ENCODE results near the gene HSFX4.
A peak's percentile ranks its signal among the peaks of the same experiment; 100 is the strongest.
"Not testable (repeated sequence)": the region's sequence is repeated elsewhere in the genome, so short reads cannot be mapped to it uniquely, and the experiment has no call there.

Gene HSFX4, protein sequence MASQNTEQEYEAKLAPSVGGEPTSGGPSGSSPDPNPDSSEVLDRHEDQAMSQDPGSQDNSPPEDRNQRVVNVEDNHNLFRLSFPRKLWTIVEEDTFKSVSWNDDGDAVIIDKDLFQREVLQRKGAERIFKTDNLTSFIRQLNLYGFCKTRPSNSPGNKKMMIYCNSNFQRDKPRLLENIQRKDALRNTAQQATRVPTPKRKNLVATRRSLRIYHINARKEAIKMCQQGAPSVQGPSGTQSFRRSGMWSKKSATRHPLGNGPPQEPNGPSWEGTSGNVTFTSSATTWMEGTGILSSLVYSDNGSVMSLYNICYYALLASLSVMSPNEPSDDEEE

DNA sequence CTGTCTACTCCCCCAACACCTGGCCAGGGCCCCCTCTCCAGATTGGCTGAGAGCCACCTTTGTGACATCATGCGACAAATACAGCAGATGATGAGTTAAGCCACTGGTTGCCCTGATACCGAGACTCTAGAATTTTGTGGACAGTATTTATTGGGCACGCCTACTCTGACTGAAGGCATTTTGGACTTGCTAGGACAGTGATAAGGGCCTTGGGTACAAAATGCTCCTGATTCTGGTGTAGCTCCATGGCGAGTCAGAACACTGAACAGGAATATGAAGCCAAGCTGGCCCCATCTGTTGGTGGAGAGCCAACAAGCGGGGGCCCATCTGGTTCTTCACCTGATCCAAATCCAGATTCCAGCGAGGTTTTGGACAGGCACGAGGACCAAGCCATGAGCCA, at the start of gene HSFX4:
TSS of gene HSFX4 (plus strand) at position 174 of the 400 bp plus-strand sequence. CDS start at position 246, 72 bp downstream.
- DNase-seq = not testable (repeated sequence)

DNA sequence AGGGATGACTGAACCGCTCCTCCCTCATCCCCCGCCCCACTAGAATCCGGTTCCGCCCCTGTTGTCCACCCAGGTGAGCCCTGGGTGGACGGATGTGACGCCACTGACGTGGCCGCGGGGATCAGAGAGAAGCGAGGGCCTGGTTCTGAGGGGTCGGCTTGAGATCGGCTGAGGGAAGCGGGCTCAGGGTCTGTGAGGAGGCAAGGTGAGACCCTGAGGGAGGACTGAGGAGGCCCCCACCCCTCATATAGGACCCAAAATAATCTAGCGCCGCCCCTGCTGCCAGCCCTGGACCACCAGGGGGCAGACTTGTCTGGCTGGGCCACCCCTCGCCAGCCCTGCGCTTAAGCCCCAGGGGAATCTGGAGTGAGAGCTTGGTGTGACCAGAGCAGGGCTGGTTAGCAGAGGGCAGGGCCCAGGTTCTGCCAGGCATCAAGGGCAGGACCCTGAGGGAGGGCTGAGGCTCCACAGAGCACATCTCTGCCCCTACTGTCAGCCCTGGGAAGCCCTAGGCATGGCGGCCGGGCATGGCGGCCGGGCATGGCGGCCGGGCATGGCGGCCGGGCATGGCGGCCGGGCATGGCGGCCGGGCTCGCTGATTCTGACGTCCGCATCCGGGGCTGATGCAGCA, 48.2 kb upstream of the HSFX4 start, which contains the start of gene MAGEA8:
TSS of gene MAGEA8 (plus strand) at position 103 of the 631 bp plus-strand sequence. CDS start 3,090 bp downstream, outside the sequence.
- no peak for DNase-seq

DNA sequence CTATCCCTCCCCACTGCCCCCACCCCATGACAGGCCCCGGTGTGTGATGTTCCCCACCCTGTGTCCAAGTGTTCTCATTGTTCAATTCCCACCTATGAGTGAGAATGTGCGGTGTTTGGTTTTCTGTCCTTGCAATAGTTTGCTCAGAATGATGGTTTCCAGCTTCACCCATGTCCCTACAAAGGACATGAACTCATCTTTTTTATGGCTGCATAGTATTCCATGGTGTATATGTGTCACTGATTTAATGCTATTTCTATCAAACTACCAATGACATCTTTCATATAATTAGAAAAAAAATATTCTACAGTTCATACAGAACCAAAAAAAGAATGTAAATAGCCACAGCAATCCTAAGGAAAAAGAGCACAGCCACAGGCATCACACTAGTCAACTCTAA, 38.5 kb upstream of the HSFX4 start:
- not testable (repeated sequence) for DNase-seq

DNA sequence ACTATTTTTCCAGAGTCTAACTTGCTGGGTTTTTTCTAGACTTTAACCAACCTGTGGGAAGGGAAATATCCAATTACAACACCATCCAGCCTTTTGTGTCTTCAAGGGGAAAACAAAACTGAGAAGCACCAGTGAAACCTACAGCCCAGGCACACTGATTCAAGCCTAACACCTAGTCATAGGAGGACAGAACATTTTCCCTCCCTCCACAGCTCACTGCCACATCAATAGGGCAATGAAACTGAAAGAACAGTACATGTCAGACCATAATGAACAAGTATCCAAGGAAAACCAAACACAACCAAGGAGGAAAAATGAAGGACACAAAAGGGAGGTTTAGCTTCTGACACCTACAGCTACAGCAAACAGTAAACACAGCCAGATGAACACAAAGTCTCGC, 30.8 kb upstream of the HSFX4 start:
- DNase-seq = no peak

DNA sequence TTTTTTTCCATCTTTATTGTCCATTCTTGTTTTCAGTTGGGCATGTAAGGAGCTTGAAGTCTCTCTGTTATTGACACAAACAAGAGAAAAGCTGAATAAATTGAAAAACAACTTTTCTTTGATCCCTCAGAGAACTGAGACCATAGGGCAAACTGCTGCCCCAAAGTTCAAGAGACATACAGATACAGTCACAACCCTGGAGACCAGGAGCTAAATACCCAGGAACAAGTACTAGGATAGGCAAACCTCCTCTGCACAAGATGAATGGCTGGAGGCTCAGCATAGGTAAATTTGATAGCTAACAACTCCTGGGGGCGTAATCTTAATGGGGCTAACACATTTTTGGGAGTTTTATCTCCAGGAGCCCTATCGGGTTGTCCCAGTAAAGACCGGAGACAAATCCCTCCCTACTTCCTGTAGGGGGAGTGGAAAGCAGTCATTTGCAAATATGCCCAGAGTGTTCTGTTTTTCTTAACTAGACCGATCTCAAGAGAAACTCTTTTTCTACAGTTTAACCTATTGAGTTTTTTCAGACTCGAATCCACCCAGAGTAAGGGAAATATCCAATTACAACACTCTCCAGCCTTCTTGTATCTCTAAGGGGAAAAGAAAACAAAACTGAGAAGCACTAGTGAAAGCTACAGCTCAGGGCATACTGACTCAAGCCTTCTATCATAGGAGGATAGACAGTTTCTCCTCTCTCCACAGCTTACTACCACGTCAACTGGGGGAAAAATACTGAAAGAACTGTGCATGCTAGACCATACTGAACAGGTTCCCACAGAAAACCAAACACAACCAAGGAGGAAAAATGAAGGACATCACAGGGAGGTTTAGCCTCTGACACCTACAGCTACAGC, 25.3 kb upstream of the HSFX4 start:
- DNase-seq = no peak

DNA sequence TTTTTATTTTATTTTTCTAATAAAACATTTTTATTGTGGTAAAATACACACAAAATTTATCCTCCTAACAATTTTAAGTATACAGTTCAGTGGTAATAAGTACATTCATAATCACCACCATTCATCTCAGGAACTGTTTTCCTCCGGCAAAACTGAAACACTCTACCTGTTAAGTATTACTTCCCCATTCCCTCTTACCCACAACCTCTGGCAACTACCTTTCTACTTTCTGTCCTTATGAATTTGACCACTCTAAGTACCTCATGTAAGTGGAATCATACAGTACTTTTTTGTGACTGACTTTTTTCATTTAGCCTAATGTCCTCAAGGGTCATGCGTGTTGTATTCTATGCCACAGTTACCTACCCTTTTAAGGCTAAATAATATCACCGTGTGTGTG, 21.1 kb upstream of the HSFX4 start:
- DNase-seq = peak; percentile 44

DNA sequence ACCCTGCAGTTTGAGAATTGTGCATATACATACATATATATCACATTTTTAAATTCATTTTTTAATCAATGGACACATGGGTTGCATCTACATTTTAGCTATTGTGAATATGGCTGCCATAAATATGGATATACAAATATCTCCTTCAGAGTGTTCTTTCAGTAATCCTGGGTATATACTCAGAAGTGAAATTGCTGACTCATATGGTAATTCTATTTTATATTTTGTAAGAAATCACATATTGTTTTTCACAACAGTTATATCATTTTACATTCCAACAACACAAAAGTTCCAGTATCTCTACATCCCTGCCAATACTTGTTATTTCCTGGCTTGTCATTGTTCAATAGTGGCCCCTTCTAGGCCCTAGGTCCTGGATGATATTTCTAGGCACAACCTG, 20.6 kb upstream of the HSFX4 start:
- no peak for DNase-seq

DNA sequence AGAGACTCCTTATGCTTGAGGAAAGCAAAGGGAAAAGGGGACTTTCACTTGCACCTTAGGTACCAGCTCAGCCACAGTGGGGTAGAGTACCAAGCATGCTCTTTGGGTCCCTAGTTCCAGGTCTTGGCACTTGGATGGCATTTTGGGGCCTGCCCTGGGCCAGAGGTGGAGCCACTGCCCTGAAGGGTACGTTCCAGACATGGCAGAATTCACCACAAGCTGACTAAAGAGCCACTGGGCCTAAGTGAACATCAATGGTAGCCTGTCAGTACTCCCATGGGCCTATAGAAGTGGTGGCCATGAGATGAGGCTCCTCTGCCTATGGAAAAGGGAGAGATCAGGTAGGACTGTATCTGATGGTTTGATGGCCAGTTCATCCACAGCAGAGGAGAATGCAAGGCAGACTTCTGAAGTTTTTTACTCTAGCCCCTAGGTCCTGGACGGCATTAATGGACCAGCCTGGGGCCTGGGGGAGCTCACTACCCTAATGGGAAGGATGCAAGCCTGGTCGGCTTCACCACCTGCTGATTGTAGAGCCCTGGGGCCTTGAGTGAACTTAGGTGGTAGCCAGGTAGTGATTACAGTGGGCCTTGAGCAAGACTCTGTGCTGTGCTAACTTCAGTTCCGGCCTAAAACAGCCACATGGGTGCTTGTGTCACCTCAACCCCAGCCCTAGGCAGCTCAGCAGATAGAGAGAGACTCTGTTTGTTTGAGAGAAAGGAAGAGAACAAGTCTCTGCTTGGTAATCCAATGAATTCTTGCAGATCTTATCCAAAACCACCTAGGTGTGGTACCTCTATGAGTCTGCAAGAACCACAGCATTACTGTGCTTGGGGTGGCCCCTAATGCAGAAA, 19.8 kb upstream of the HSFX4 start:
- DNase-seq = no peak

DNA sequence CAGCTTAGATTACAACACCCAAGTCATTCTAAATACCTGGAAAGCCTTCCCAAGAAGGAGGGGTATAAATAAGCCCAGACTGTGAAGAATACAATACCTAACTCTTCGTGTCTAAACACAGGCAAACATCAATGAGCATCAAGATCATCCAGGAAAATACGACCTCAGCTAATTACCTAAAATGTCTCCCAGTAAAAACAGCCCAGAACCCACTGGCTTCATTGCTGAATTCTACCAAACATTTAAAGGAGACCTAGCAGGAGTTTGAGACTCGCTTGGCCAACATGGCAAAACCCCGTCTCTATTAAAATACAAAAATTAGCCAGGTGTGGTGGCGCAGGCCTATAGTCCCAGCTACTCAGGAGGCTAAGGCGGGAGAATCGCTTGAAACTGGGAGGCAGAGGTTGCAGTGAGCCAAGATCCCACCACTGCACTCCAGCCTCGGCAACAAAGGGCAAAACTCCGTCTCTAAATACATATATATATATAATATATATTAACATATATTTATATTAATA, 19.1 kb upstream of the HSFX4 start:
- DNase-seq = no peak

DNA sequence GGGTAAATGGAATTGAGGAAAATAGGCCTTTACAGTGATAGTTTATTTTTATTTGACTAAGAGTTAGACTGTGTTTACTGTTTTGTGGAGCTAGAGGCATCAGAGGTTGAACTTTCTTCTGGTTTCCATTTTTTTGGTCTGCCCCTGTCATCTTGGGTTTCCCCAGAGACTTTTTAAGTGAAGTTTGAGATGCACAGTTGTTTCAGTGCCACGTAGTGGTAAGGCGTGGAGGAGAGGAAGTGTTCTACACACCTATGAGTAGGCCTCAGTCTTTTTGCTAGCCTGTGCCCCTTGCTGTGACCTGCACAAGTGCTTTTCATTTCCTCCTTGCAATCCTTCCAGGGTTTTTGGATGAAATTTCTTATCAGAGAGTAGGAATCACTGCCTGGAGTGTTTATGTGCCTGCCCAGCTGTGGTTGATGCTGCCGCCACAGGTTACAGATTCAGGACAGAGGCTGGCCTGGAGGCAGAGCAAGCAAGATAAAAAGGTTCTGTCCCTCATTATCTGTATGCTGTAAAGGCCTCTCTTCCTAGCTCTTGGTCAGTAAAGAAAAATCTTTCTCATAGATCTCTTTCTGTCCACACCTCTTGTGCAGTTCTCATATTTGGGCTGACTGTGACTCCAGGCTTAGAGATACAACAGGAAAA, 12.5 kb upstream of the HSFX4 start:
- no peak for DNase-seq

DNA sequence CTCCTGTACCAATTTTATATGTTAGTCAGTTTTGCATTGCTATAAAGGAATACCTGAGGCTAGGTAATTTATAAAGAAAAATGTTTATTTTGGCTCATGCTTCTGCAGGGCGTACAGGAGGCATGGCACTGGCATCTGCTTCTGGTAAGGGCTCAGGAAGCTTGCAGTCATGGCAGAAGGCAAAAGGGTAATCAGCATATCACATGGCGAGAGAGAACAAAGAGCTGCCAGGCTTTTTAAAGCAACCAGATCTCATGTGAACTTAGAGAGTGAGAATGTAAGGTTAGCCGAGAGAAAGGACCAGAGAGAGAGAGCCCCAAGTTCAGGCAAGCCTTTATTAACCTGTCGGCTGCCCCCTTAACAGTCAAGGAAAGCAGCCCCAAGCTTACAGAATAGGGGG, 5.5 kb upstream of the HSFX4 start:
- DNase-seq = not testable (repeated sequence)

DNA sequence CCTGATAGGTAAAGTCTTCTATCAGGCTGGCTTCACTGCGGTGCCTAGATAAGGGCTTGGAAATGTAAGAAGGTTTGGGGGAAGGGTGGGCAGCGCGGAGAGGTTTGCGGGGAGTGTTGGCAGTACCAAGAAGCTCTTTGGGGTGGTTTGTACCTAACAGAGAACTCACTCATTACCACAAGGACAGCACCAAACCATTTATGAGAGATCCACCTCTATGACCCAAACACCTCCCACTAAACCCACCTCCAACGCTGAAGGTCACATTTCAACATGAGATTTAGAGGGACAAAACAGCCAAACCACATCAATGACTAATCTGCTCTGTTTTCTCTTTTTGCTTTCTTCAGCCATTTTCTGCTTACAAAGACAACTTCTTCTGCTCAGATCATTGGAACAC, 4.9 kb upstream of the HSFX4 start:
- DNase-seq = not testable (repeated sequence)

DNA sequence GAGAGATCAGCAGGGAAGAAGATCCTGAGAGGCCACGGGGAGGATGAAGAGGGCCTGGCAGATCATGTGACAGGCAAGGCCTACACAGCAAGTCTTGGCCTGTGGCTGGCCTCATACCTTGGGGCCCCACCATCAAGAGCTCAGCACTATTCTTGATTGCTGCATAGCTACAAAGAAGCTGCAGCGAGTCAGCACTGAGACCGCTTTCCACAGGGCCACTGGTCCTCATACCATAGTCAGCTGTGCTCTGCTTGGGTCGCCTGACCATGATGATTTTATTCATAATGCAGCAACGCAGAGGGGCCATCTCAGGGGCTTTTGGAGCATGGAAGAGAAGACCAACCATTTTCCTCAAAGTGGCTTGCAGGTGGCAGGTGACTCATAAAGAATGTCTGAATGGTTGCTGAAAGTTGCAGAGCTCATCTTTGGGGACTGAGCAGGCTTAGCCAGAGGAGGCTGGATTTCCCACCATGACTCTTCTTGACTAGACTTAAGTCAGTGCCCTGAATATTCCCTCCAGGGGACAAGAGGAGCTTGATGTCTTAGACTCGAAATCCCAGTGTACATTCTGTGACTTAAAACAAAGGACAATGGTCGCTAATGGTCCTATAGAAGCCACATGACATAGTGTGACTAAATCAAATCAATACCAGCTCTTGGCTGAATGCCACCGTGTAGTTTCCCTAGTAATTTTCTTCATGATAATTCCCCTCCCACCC, 2.0 kb upstream of the HSFX4 start:
- DNase-seq = not testable (repeated sequence)

DNA sequence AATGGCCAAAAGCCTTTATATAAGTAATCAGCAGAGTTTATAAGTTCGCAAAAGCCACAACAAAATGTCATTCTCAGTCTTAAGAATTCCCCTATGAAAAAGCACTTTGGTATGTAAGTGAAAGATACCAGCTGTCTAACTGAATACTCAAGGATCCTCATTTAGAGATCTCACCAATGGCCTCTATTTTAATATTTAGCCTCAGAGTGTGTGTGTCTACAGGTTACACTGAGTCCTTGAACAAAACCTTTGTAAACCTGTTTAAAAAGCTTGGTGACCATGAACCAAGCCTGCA, 1.5 kb upstream of the HSFX4 start:
- DNase-seq = not testable (repeated sequence)

DNA sequence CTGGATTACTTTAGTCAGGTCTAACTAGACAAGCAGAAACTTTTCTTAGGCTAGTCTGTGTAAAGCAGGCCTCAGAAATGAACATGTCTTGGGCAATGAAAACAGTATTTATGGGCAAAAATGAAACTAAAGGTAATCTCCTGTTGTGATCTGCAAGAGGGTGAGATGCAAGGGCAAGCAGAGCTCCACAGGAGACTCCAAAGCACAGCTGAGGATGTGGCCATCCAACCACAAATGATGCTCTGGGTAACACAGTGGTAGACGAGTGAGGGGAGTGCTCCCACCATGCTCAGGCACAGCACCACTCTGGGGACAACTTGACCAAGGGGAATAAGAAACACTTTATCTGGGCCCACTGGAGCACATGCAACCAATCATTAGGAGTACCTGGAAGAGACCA, 738 bp upstream of the HSFX4 start:
- DNase-seq = not testable (repeated sequence)

DNA sequence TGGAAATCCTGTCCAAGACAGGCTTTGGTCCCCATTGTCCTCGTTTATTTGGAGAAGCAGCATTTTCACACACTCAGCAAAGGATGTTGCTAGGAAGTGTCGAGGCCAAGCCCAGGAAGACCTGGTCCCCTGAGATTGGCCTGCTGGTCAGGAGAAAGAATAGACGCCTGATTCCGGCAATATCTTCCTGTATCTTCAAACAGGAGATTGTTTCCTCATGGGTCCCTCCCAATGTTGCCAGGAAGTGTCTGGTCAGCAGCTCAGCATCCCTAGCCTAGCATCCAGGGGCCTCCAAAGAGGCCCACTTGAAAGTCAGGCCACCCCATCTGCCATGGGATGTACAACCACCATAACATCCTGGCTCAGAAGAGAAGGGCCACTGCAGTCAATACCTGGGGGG, 2.0 kb downstream of the HSFX4 start:
- DNase-seq = not testable (repeated sequence)

DNA sequence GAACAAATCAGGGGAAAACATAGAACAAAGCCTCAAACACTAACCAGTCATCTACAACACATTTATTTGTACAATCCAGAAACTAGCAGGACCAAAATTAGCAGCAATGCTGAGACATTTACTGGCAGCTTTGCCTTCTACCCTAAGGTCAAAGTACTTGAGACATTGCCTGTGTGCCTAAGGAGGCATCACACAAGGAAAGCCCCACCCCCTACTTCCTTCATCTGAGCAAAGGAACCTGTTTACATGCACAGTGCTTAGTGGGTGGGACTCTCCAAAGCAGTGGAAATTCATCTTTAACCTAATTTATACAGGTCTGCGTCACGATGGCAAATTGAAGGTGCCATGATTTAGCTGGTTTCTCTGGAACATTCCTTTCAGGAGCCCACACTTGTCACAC, 2.8 kb downstream of the HSFX4 start:
- DNase-seq = not testable (repeated sequence)

DNA sequence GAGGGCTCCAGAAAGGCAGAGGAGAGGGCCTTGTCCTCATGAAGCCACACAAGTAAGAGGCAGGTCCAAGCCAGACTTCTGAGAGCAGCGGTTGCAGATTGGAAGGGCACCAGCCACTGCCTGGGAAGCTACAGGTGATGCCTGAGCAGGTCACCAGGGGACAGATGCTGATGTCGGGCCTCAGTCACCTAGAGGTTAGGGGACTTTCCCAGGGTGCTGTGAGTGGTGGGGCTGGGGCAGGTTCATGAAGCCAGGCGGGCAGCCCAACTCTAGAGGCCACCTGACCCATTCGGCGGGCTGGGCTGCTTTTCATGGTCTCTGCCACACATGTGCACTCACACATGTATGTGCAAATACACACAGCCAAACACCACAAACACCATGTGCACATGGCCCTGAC, 3.6 kb downstream of the HSFX4 start:
- not testable (repeated sequence) for DNase-seq

DNA sequence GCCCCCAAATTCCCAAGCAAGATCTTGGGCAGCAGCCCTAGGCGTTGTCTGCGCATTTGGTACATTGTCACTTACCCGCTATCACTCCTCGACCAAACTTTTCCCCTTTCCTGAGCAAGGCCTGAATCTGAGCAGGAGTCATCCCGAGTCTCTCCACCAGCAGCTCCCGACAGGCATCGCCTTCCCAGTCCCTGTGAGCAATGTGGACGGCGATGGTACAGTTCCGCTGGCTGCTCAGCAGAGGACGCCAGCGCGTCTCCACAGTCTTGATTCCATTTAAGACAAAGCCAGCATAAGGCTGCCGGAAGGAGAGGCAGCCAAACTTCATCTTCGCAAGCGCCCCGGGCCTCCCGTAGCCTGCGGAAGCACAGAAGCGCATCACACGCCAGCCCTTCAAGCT, 4.2 kb downstream of the HSFX4 start:
- not testable (repeated sequence) for DNase-seq

DNA sequence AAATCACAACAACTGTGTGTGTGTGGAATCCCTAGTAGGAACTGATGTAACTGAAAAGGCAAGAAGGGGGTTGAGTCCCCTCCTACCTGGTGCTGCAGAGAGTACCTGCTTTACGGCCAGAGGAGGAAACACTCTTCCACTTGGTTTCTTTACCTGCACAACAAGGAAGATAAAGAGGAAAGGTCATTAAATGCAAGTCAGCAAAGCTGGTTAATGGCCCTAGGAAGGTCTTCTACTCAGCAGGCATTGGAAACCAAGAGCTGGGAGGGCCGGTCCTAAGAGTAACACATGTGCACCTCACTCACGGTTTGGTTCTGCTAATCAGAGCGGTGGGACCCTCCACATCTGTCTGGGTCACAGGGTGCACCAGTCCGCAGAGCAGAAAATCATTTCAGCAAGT, 8.0 kb downstream of the HSFX4 start:
- not testable (repeated sequence) for DNase-seq

DNA sequence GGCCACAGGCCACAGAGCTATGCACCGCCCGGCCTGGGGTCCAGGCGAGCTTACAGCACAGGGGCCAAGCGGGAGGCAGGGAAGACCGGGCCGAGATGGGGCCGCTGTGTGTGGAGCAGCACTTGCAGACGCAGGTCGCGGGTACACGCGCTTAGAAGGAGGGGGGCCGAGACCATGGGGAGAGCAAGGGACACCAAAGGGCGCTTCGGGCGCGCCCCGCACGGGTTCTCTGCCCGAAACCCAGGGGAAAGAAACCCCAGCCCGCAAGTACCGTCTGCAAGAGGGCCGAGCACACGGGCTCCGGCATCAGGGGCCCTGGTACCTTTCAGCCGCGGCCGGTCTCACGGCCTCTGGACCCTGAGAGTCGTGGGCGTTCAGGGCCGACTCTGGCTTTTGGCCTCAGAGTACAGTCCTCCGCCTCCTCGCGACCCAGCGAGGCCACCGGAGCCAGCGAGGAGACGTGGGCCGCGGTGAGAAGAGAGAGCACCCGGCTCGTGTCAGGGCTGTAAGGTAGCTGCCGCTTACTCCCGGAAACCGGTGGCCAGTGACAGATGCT, 8.6 kb downstream of the HSFX4 start:
- peak; percentile 3 for DNase-seq
